Thyroid gland (tissue), 4 donors: ENCODE measurements around the gene EYA3. TPM values are rescaled to one million over a fixed set of nuclear protein-coding genes. Genes with fewer than 3 reads are reported as not detected.

ENCODE experiments used
- DNase-seq, 2 donors: peaks; one replicate each; pipeline ENCODE4 v3.0.0-alpha.2; 2019
- H3K27ac ChIP-seq, 3 donors: fragments of 200-600 bp; sonication (generic); 1 replicate in 2 of 3; 2 replicates in 1 of 3; pipeline ENCODE4 v1.5.1; 2016 to 2019; ENCODE audit warnings: mild to moderate bottlenecking in 1 of 3, moderate library complexity in 1 of 3
- H3K27me3 ChIP-seq: fragments of 200-600 bp; sonication (generic); one replicate; pipeline ENCODE4 v1.5.1; 2019
- H3K36me3 ChIP-seq, 2 donors: fragments of 200-600 bp; sonication (generic); one replicate each; pipeline ENCODE4 v1.5.1; 2016 to 2019
- H3K4me1 ChIP-seq, 2 donors: fragments of 200-600 bp; sonication (generic); one replicate each; pipeline ENCODE4 v1.5.1; 2017 to 2019
- H3K4me3 ChIP-seq, 3 donors: fragments of 200-600 bp; sonication (generic); replicated peaks in 1 of 3; 1 replicate in 2 of 3; 2 replicates in 1 of 3; pipeline ENCODE4 v1.5.1; 2016; ENCODE audit warnings: mild to moderate bottlenecking in 1 of 3
- H3K9me3 ChIP-seq: fragments of 200-600 bp; sonication (generic); one replicate; pipeline ENCODE4 v1.5.1; 2017
- CTCF ChIP-seq, 6 experiments: fragments of 200-600 bp in 3 of 6; fragments of 450-650 bp in 3 of 6; sonication (generic) in 3 of 6; IDR thresholded peaks; one replicate each; pipeline ENCODE4 v1.5.1; 2016 to 2019; ENCODE audit warnings: antibody characterized with exemption in 6 of 6, mild to moderate bottlenecking in 2 of 6, inconsistent platforms in 1 of 6, moderate library complexity in 1 of 6
- POLR2A ChIP-seq, 2 donors: fragments of 450-650 bp; IDR thresholded peaks; one replicate each; pipeline ENCODE4 v1.6.1; 2017; ENCODE audit warnings: antibody characterized with exemption in 2 of 2, mild to moderate bottlenecking in 2 of 2, moderate library complexity in 1 of 2
- WGBS, 2 donors: methylation state at CpG; one replicate each; pipeline ENCODE4 v1.1.5; 2017; 5-methylcytosine and 5-hydroxymethylcytosine counted together
- intact Hi-C: fragments of 100-400 bp; cut with DNase I; formaldehyde crosslinking; loops from one replicate; pipeline ENCODE4 v1.15.1; 2023
- total RNA-seq, 4 donors: library from RNA; depleted of rRNA; stranded (reverse); fragments of >200 nt; gene quantifications; one replicate each; pipeline ENCODE4 v1.2.3, GENCODE V29; 2016

The EYA3 gene
- total RNA-seq, 4 donors from 2014 or later: 19.3 to 27.7 (median 20.0) TPM

- Histone ChIP-seq H3K36me3 (no peaks in the 10 kb centered on the region), H3K4me3 (no peak overlapping the region), H3K27ac (no peak overlapping the region), H3K27me3 (no peaks in the 10 kb centered on the region), H3K9me3 (no peaks in the 10 kb centered on the region), H3K4me1 (peaks cover 29 to 38% of the 10 kb centered on the region in 2 donors)
- TF ChIP-seq CTCF (IDR thresholded peaks at IDR 0.05): no peak
- no peak for TF ChIP-seq POLR2A (IDR thresholded peaks at IDR 0.05)
- DNase-seq: no peak
- intact Hi-C loops: loop anchor here (10.0 kb wide), 1 partner anchor 60 kb away; no protein-coding TSS in a partner anchor
- 88 to 90% methylated on average over 5 of the region's 5 CpGs for WGBS, 2 donors
Measured at GRCh38 chr1:28085129-28085528, 3.3 kb downstream of the EYA3 start.

- no peak for DNase-seq
- no peak for TF ChIP-seq POLR2A (IDR thresholded peaks at IDR 0.05)
- no peak for TF ChIP-seq CTCF (IDR thresholded peaks at IDR 0.05)
- no peak overlapping the region for H3K4me3 ChIP-seq
- peaks cover 31 to 37% of the 10 kb centered on the region in 2 donors for H3K4me1 ChIP-seq
- no peaks in the 10 kb centered on the region for H3K9me3 ChIP-seq
- H3K36me3 ChIP-seq: peaks cover 0 to 3% of the 10 kb centered on the region in 2 donors
- H3K27ac ChIP-seq: no peak overlapping the region
- intact Hi-C loops: loop anchor here (10.0 kb wide), 1 partner anchor 59 kb away; no protein-coding TSS in a partner anchor
- WGBS, 2 donors: 75 to 86% methylated on average over 1 of the region's 1 CpG
- H3K27me3 ChIP-seq: no peaks in the 10 kb centered on the region
Measured at GRCh38 chr1:28083876-28084275, 4.5 kb downstream of the EYA3 start.

DNA sequence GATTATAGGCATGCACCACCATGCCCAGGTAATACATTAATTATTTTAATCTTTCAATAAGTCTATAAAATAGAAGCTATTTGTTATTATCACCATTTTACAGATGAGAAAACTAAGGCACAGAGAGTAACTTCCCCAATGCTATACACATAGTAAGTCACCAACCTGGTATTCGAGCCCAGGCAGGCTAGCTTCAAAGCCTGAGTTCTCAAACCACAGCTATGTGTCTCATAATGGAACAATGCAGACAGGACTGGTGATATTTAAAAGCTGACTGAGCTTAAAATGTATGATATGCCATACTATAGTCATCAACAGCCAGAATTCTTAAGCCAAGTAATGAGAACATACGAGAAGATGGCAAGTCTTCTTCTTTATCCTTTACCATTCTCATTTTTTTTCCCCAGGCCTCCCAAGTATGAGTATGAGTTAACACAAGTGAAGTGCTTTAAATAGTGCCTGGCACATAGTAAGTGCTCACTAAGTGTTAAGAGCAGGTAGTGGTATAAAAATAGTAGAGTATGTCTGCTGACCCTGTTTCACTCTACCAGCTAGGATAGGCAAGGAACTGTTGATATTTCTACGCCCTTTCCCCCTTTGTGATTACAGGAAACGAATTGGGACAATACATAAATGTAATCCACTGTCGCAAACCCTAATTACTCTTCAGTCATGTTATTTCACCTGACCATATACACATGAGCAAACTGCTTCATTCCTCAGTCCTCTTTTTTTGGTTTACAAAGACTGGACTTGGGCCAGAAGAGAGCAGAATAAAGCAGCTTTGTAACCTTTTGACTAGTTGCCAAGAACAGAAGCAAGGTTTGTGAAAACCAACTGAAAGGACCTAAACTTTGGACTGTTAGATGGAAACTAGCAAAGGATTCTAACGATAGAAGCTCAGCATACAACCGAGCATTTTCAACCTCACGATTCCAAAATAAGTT lies 9.5 kb downstream of the EYA3 start:
- H3K27me3 ChIP-seq: no peaks in the 10 kb centered on the region
- WGBS, 2 donors: 43 to 54% methylated on average over 8 of the region's 8 CpGs
- peaks cover 34 to 41% of the 10 kb centered on the region in 2 donors for H3K4me1 ChIP-seq
- H3K27ac ChIP-seq: peak overlapping the region; percentile 69 to 79 (median 74)
- intact Hi-C loops: no loop called here
- no peak for DNase-seq
- no peaks in the 10 kb centered on the region for H3K9me3 ChIP-seq
- peaks cover 0 to 3% of the 10 kb centered on the region in 2 donors for H3K36me3 ChIP-seq
- no peak for TF ChIP-seq CTCF (IDR thresholded peaks at IDR 0.05)
- TF ChIP-seq POLR2A (IDR thresholded peaks at IDR 0.05): no peak
- H3K4me3 ChIP-seq: no peak overlapping the region

DNA sequence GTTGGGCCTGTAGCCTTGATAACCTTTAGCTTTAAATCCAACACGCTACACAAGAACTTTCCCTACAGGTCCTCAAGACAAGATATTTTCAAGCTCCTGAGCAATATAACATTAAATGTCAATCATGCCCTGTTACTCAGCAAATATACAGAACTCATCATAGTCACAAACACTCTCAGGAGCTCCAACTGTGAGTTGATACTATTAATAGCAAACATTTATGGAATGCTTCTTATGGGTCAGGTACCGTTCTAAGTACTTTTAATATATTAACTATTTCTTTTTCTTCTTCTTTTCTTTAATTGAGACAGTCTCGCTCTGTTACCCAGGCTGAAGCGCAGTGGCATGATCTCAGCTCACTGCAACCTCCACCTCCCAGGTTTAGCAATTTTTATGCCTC lies 10.1 kb downstream of the EYA3 start:
- Histone ChIP-seq H3K36me3 (peaks cover 0 to 3% of the 10 kb centered on the region in 2 donors), H3K27me3 (no peaks in the 10 kb centered on the region), H3K4me1 (peaks cover 31 to 44% of the 10 kb centered on the region in 2 donors), H3K4me3 (no peak overlapping the region), H3K27ac (peak overlapping the region; percentile 69 to 79 (median 74)), H3K9me3 (no peaks in the 10 kb centered on the region)
- DNase-seq: no peak
- TF ChIP-seq POLR2A (IDR thresholded peaks at IDR 0.05) (no peak), CTCF (IDR thresholded peaks at IDR 0.05) (no peak)
- intact Hi-C loops: no loop called here
- WGBS, 2 donors: 86 to 91% methylated on average over 4 of the region's 4 CpGs
